Measurements from ENCODE around the gene GALNT18. TPM values are rescaled to one million over a fixed set of nuclear protein-coding genes. Genes with fewer than 3 reads are reported as not detected.

Gene GALNT18
- polyA plus RNA-seq, 1 donor = 10.4 TPM

DNA sequence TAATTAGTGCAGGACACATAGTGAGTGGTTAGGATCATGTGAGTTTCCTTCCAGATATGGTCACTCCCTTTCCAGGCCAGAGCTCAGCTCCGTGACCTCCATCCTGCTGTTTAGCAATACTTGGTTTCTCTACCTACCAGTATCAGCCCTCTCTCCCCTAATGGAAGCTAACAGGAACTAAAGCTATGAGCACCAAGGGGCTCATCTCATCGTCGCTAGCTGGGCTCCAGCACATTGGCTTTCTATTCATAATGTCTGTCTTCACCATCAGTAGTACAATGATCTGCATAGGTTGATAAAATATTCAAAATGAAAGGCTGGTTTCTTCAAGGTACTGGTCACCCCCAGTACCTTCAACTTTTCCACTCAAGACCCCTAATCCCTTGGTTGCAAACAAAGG, 2.4 kb upstream of the GALNT18 start:
- no peak for DNase-seq

DNA sequence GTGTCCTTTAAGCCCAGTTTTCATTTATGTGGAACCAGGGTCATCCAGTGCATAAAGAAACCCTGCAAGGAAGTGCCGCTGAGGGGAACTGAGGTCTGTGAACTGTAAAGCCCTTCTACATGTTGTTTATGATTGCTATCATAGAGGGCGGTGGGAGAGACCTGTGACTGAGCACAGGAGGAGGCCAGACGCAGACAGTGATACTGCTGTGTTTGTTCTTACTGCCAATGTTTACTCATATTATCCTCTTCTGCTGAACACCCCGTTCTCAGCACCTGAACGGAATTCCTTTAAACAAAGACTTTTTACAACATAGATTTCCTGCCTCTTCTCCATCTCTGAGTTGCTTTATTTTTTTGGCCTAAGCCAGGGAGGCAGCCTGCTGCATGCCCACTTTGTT, 967 bp upstream of the GALNT18 start:
- DNase-seq = no peak

DNA sequence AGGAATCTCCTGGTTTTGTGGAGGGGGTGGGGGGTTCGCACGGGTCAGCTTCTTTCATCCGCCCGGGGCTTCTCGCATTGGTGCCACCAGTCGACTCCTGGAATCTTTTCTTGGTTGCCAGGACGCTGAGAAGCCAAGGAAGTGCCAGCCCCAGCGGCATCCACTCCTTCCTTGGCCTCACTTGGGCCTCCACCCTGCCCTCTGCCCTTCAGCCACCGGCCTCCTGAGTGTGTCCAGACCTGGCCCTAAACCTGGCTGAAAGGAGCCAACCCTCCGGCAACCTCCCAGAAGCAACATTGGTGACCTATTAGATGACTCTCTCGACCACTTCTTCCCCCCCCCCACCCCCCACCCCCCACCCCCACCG, 518 bp upstream of the GALNT18 start:
- no peak for DNase-seq

DNA sequence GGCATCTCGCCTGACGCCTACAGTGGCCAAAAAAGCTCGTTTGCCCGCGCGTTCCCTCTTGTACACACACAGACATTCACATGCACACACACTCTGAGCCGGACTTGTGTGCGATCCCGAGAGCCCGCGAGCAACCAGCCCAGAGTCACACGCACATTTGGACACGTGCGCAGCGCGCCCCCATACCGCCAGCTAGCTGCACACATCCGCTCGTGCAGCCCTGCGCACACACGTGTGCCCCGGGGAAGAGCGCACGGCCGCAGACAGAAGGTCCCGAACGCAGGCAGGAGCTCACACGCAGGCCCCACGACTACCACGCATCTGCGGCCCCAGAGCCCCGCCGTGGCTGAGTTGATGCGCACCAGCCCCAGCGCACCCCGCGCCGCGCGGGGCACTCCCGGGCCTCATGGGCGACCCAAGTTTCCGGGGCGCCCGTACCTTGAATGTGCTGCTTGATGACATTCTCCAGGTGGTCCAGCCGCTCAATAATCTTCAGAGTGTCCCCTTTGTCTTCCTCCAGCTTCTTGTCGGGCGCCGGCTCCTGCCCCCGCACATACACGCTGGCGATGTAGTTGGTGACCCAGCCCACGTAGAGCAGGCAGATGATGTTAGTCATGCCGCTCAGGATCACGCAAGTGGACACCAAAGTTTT, 758 bp downstream of the GALNT18 start:
- DNase-seq = peak; percentile 72

DNA sequence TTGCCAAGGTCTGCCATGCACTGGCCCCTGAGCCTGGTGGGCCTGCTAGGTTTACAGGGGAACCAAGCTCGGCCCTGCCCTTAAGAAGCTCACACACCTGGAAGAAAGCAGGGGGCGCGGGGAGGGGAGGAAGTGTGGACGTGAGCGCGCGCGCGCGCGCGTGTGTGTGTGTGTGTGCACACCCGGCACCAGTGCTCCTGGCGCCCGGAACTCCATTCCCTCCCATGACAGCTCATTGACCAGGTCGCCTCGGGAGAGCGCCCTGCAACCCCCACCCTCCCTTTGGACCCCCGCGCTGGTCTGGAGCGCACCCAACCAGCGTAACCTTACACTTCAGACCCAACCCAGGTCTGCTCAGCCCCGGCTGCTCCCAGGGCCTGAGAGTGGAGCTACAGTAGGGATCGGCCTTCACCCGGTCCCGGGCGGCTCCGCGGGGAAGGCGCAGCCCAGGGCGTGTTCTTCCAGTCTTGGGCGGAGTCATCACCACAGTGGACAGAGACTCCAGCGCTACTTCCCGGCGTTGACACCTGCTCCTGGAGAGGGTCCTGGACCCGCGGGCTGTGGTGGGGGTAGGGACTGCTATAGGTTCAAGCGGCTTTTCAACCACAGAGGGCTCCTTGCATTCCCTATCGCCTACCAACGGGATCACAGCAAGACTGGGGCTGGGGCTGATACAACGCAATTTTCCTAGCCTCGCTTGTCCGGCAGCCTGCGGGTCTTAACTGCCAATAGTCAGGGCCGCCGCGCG, 1.5 kb downstream of the GALNT18 start:
- peak; percentile 58 for DNase-seq

DNA sequence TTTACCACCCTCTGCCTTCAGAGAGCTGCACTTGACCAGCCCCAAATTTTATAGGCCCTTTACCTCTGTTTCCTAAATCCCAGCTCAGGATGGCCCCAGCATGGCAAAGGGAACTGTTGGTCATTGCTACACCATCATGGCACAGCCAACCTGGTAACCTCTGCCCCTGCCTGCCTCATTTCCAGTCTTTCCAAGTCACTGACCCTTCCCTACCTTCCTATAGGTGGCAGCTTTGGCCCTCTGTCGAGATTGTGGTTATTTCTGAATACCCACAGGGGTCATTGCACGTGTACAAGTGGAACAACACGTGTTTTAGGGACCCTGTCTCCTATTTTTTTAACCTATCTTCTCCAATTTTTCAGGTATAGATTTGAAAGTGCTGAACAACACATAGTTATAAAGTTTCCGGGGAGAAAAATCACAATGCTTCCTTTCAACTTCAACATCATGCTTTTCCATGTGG, 2.8 kb downstream of the GALNT18 start:
- DNase-seq = no peak

DNA sequence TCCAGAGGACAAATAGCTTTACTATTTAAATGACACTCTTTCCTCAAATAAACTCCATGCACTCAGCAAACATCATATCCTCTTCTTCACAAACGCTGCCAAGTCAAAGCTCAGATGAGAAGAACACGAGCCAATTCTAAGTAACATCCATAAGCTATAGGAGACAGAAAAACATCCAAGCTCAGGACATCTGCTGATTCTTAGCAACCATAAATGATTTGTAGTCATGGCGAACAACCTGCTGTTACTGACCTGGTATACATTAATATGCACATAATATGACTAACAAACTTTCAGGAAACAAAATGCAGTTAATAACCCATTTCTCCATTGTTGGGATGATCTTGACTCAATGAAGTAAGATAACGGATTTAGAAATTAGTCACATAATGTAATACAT, 6.7 kb downstream of the GALNT18 start:
- DNase-seq = no peak

DNA sequence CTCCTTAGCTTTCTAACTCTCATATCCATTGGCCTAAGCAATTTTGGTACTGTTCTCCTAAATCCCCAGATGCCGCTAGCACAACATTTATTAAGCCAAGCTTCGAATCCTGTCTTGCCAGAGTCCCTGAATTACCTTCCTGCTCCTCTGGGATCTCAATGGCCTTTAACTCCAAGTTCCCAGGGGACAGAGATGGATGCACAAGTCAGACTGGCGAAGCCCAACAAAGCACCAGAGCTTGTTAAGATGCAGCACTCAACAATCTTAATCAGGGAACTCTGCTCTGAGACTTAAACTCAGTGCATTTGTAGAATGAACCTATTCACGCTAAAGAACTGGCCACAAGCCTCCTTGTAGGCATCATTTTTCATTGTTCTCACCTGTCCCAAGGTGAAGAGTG, 9.4 kb downstream of the GALNT18 start:
- DNase-seq = no peak

DNA sequence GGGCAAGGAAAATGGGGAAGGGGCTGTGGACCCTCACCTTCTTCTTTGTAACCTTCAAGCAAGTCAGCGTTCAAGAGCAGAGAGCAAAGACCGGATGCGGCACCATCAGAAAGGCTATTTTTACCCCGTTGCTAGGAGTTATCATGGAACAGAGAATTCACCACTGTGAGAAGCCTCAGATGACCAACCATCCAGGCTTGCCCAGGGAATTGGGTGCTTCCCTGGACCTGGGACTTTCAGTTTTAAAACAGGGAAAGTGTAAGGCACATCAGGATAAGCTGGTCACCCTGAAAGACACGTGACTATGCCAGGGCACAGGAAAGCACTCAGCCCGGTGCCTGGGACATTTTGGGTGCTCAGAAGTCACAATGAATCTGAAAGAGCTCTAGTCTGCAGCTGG, 10.4 kb downstream of the GALNT18 start:
- no peak for DNase-seq

DNA sequence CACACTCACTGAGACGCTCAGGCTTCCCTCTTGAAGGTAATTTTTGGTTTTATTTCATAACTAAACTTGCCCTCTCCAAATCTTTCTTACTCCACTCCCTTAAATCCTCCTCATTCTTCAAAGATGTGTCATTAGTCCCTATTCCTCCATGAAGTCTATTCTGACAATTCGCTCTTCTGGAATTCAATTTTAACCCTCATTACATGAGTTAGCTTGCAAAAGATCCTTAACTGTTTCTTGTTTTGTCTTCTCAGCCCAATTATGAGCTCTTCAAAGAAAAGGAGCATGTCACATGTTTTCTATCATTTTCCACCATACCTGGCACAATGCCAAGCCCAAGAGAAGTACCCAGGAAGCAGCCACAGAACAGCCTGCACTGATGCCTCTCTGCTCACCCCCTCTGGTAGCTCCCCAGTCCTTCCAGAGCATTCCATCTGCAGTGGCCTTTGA, 13.0 kb downstream of the GALNT18 start:
- DNase-seq = no peak

DNA sequence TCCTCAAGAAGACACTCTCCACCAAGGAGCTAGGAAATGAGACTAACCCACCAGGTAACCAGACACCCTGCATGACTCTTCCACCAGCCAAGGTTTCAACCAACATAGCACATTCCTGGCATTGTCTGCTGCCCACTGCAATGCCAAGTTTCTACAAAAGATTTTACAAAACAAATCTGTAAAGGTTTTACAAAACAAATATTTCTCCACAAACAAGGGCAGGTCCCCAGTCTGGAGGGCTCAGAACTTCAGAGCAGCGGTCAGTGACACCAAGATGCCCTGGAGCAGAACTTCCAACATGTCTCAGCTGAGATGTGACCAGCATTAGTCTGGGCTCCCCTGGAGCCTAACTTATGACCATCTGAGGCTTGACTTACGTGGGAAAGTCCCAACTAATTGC, 14.0 kb downstream of the GALNT18 start:
- DNase-seq = no peak

DNA sequence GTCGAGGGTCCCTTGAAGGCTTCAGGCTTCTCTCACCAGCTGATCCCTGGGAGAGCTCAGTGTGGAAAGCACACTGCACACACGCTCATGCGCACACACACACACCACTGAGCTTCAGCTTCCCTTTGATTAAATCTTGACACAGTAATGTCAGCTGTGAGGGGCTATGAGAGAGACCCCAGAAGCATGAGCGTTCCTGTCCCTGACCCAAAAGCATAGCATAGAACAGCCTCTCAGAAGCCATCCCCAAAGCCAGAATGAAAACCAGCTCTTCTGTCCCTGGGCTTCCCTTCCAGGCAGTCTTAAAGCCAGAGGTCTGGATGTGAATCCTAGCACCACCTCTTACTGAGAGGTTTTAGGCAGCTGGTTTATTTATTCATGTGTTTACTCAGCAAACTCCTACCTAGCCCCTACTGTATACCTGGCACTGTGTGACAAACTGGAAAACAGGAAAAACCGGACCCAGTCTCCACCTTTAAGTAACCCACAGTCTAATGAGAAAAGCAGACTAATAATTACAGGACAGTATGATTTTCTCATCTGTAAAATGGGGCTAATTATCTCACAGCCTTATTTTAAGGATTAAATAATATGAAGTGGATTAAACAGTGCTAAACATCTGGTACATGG, 15.9 kb downstream of the GALNT18 start:
- DNase-seq = no peak

DNA sequence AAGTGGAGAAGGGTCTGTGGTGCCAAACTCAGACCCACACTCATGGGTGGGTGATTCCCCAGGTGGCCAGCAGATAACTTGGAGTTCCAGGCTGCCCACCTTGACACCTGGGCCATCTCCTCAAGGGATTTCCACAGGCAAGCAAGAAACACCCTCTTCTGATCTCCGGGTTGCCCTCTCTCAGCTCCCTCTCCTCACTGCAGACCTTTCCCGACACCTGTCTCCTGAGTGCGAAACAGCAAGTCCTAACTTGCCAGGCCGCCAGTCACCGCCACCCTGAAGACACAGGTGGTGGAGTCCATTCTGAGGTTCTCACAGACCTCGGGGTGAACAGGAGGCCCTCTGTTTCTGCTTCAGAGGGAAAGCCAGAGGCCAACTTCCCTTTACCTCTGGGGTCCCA, 16.6 kb downstream of the GALNT18 start:
- no peak for DNase-seq

DNA sequence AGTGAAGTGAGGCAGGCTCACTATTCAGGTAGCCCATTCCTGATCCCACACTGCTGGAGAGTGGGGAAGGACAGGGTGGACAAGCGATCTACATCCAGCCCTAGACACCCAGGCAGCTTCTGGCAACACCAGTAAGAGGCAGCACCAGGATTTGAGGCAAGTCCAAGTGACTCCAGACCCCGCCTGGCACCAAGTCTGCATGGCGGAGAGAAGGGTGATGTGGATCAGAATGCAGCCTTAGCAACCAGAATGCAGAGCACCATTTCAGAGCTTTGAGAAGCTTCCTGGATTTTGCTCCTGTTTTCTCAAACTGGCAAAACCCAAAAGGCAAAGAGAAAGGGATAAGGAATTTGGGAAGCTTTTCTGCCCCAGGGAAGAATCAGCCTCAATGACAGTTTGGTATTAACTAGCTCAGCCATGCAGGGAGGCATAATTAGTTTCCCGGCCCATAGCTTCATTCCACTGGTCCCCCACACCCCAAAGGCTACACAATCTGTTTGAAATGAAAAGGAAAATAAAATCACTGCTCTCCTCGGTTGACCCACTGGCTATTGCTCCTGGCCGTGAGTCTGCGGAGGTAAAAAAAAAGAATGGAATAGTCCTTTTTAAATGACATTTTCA, 17.3 kb downstream of the GALNT18 start:
- DNase-seq = no peak

DNA sequence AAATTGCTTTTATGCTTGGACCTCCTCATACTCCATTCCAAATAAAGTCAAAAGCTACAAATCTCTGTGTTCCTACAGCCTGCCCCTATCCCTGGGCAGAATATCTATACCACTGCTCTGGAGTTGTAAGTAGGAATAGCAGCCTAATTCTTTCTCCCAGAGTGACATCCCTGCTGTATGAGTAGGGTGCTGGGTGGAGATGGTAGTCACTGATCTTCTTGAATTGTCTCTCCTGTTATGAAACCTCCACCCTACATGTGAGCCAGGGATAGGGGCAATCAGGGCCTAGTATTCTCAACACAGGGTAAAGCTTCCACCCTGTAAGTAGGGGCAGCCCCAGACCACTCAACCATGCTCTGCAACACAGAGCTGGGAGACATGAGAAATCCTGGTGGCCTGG, 19.8 kb downstream of the GALNT18 start:
- DNase-seq = no peak

DNA sequence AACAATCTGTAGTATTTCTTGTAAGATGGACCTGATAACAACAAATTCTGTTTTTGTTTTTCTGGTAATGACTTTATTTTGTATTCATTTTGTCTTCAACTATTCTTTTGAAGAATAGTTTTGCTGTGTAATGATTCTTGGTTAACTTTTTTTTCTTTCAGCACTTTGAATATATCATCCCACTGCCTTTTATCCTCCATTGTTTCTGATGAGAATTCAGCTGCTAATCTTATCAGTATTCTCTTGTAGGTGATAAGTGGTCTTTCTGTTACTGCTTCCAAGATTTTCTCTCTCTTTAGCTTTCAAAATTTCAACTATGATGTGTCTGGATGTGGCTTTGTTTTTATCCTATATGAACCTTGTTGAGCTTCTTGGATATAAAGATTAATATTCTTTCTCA, 21.5 kb downstream of the GALNT18 start:
- no peak for DNase-seq

DNA sequence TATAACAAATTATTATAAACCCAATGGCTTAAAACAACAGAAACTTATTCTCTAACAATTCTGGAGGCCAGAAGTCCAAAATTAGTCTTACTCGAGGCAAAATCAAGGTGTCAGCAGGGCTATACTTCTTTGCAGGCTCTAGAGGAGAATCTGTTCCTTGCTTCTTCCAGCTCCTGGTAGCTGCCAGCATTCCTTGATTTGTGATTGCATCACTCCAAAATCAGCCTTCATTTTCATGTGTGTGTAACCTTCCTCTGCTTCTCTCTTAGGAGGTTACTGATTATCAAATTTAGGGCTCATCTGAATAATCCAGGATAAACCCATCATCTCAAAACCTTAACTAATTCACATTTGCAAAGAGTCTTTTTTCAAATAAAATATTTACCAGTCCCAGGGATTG, 23.6 kb downstream of the GALNT18 start:
- no peak for DNase-seq

DNA sequence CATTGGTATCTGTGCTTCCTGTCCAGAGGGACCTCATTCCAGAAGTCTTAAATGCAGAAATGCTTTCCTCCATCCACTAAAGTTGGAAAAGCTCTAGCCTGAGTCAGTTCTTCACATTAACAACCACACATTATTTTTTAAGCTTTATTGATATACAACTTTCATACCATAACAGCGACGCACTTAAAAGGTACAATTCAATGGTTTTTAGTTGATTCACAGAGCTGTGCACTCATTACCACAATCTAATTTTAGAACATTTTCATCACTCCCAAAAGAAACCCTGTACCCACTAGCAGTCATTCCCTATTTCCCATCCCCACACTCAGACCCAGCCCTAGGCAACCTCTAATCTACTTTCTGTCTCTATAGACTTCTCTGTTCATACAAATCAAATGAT, 27.6 kb downstream of the GALNT18 start:
- DNase-seq = no peak

DNA sequence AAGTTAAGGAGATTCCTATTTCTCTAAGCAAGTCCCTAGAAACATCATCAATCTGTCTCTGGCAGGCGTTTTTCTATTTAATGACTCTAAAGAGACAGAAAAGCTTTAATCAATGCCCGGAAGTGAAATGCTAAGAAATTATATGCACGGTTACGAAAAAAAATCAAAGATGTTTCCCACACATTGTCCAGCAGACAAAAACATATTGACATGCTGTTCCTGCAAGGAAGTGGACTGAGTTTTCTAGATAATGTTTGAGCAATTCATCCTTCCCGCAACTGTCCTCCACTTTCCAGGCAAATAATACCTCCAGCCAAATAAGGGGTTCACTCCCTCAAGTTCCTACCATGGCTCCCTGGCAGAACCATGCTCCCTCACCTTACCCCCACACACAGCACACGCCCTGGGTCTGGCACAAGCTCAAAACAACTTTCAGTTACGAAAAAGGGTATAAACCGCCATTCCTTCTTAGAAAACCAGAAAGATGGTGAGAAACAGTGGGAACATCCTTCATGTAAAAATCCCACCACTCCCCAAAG, 29.6 kb downstream of the GALNT18 start:
- no peak for DNase-seq

DNA sequence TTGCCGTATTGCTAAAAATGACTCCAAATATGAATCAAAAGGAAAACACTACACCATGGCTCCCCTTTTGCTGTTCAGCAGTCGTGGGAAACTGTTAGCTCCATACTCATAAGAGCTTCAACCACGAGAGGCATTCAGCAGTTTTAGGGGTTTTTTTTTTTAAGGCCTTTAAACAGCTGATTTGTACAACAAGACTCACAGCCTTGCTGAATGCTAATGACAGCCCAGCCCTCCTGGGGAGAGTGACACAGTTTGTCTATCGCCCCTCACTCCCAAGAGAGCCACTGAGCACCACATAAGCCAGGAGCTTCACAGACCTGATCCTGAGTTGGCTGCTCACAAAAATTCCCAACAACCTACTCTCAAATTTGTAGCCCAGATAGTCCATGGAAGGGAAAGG, 32.4 kb downstream of the GALNT18 start:
- DNase-seq = no peak

DNA sequence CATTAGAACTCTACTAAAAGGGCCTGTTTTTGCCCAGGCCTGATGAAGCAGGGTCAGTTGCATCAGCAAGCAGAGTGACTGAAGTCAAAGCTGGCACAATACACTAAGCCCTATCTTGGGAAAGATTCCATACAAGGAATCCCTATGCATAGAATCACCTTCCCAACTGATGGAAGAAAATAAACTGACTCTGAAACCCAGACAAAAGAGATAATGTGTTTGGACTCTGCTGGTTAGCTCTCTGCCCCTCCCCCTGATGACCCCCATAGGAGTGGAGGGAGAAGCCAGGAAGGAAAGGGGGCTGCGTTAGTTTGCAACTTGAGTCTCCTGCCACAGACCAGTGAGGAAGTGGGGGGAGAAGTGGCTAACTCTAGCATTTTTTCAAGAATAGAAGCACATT, 32.9 kb downstream of the GALNT18 start:
- no peak for DNase-seq

DNA sequence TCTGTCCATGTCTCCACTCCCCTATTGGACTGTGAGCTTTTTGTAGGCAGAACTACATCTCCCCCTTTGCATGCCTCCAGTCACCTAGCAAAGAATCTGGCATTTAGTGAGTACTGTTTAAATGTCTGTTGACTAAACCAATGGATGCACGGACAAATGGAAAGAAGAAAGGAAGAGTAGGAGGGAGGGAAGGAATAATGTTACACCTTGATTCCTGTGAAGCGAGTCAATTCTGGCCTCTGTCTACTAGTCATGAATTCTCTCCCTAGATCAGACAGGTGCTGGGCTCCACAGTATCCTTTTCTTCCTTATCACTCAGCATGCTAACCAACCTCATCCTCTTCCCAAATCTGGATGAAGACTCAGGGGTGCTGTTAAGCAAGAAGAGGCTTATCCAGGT, 33.6 kb downstream of the GALNT18 start:
- DNase-seq = no peak

DNA sequence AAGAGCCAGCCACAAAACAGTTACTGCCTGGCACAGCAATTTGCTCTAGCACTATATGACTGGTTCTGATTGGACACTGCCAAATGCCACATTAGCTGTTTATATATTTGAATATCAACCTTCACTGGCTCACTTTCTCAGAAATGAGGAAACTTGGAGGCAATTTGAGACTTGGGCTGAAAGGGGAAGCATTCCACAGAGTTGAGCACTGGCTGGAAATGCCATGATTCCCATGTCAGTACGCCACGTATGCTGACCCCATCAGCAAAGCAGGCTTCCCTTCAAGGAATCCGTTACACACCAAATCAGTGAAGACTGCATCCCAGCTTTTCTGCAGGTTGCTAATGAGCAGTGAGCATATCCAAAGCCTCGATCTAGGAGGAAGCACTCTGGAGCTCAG, 34.7 kb downstream of the GALNT18 start:
- DNase-seq = peak; percentile 61
